Spleen (tissue), 11 donors: Measurements from ENCODE around the gene ARHGDIG. TPM values are rescaled to one million over a fixed set of nuclear protein-coding genes. Genes with fewer than 3 reads are reported as not detected.

Source experiments
- DNase-seq: peaks from one replicate; pipeline ENCODE4 v3.0.0-alpha.2; 2020
- H3K27ac ChIP-seq, 8 donors: fragments of 200-600 bp; sonication (generic) in 7 of 8; 1 replicate in 4 of 8; 2 replicates in 4 of 8; pipeline versions ENCODE4 v1.5.0 to v1.8.0; 2016 to 2021; ENCODE audit warnings: inconsistent platforms in 4 of 8, mild to moderate bottlenecking in 4 of 8, moderate library complexity in 1 of 8
- H3K27me3 ChIP-seq, 7 donors: fragments of 200-600 bp; sonication (generic) in 6 of 7; replicated peaks in 1 of 7; 1 replicate in 4 of 7; 2 replicates in 3 of 7; pipeline versions ENCODE4 v1.5.0 to v1.8.0; 2016 to 2021; ENCODE audit warnings: inconsistent platforms in 3 of 7, mild to moderate bottlenecking in 1 of 7
- H3K36me3 ChIP-seq, 6 donors: fragments of 200-600 bp; sonication (generic) in 5 of 6; 1 replicate in 4 of 6; 2 replicates in 2 of 6; pipeline versions ENCODE4 v1.5.0 to v1.8.0; 2016 to 2021; ENCODE audit warnings: inconsistent platforms in 2 of 6
- H3K4me1 ChIP-seq, 6 donors: fragments of 200-600 bp; sonication (generic) in 5 of 6; 1 replicate in 3 of 6; 2 replicates in 3 of 6; pipeline versions ENCODE4 v1.5.0 to v1.8.0; 2016 to 2021; ENCODE audit warnings: inconsistent platforms in 3 of 6
- H3K4me3 ChIP-seq, 8 donors: fragments of 200-600 bp; sonication (generic) in 7 of 8; 1 replicate in 4 of 8; 2 replicates in 4 of 8; pipeline versions ENCODE4 v1.5.0 to v1.8.0; 2016 to 2021; ENCODE audit warnings: inconsistent platforms in 4 of 8, mild to moderate bottlenecking in 4 of 8, moderate library complexity in 2 of 8
- H3K9me3 ChIP-seq, 8 donors: fragments of 200-600 bp; sonication (generic) in 7 of 8; 1 replicate in 4 of 8; 2 replicates in 4 of 8; pipeline versions ENCODE4 v1.5.0 to v1.8.0; 2016 to 2021; ENCODE audit warnings: inconsistent platforms in 4 of 8
- POLR2A ChIP-seq, 3 donors: fragments of 450-650 bp; IDR thresholded peaks; one replicate each; pipeline ENCODE4 v1.5.1; 2017; ENCODE audit warnings: antibody characterized with exemption in 3 of 3, mild to moderate bottlenecking in 1 of 3
- POLR2AphosphoS5 ChIP-seq, 3 donors: sonication (generic); formaldehyde crosslinking; IDR thresholded peaks; one replicate each; pipeline ENCODE4 v1.5.1; 2017; ENCODE audit warnings: antibody characterized with exemption in 3 of 3
- WGBS, 5 donors: extraction: QIAGEN DNeasy Blood & Tissue Kit in 3 of 5; methylation state at CpG; one replicate each; pipeline versions ENCODE4 v1.1.5 to v1.1.7; 2013 to 2018; 5-methylcytosine and 5-hydroxymethylcytosine counted together
- intact Hi-C: fragments of 100-400 bp; cut with DNase I; formaldehyde crosslinking; loops from one replicate; pipeline ENCODE4 v1.15.0; 2023; ENCODE audit warnings: low total_unique reads
- polyA plus RNA-seq, 3 donors: library from polyadenylated mRNA; stranded (reverse); fragments of 200-250 nt; gene quantifications; one replicate each; pipeline ENCODE4 v1.2.1, GENCODE V29; 2013
- total RNA-seq, 7 donors: library from RNA; depleted of rRNA in 3 of 7; stranded (reverse); fragments of >200 nt in 3 of 7; fragmentation: NEBNext Ultra II Directional in 4 of 7; extraction: Animal tissue kit (Norgen Biotek cat#: 25700) in 4 of 7; gene quantifications; one replicate each; pipeline versions ENCODE4 v1.1.0 to v1.2.1, GENCODE V29; 2016 to 2021
- TF ChIP-seq, protein P1 (sequence below), 11 experiments: fragments of 200-600 bp in 7 of 11; fragments of 450-650 bp in 4 of 11; sonication (generic) in 4 of 11; IDR thresholded peaks in 8 of 11; conservative IDR thresholded peaks in 3 of 11; 1 replicate in 7 of 11; 2 replicates in 4 of 11; pipeline versions ENCODE4 v1.4.0 to v1.8.0; 2016 to 2021; ENCODE audit warnings: antibody characterized with exemption in 11 of 11, inconsistent platforms in 4 of 11, mild to moderate bottlenecking in 1 of 11
- donor health status: healthy with polysubstance abuse.
- donor health status: DM: no; HTN: no; CAD: no; lungs with moderate emphysema.
- donor health status: DM: no; HTN: no; CAD: no.
- donor health status: Bipolar disorder and iron deficiency.
- donor health status: healthy.
- donor health status: DM: no; HTN: no; CAD: no.
- donor health status: DM: yes; HTN: yes; CAD: no.

ARHGDIG gene
- total and polyA plus RNA-seq, 10 donors, result 0.23 to 0.99 (median 0.26) TPM; not detected in 7

DNA sequence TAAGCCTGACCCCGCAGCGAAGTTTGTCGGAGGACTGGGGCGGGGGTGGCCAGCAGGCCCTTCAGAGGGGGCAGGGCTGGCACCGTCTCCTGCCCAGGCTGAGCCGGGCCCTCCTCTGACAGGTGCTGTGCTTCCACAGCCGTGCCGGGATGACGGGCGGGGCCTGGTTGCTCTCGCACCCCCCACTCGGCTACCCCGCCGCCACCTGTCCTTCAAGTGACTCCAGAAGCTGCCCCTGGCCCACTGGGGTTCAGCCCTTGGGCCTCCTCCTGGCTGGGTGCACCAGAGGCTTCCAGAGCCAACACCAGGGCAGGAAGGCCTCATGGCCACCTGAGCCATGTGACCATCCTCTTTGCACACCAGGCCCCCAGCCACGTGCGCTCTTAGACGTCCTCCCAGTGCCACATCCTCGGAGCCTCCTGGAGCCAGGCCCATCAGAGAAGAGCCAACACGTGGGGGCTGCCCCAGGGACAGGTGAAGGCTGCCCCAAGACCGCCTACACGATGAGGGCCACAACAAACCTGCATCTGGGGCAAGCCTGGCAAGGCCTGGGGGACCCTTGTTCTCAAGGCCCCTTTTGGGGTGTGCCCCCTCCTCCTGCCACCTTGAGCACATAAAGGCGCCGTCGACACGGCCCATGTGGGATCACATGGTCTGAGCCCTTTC lies 9.8 kb downstream of the ARHGDIG start:
- peaks cover 0 to 5% (median 0%) of the 10 kb centered on the region in 8 donors for H3K9me3 ChIP-seq
- H3K27ac ChIP-seq, result no peak overlapping the region
- no peak overlapping the region for H3K4me3 ChIP-seq
- WGBS, 5 donors, result 85 to 90% (median 88%) methylated on average over 12 to 25 of the region's 25 CpGs
- no peaks in the 10 kb centered on the region for H3K4me1 ChIP-seq
- intact Hi-C loops, result no loop called here
- TF ChIP-seq, protein P1, sequence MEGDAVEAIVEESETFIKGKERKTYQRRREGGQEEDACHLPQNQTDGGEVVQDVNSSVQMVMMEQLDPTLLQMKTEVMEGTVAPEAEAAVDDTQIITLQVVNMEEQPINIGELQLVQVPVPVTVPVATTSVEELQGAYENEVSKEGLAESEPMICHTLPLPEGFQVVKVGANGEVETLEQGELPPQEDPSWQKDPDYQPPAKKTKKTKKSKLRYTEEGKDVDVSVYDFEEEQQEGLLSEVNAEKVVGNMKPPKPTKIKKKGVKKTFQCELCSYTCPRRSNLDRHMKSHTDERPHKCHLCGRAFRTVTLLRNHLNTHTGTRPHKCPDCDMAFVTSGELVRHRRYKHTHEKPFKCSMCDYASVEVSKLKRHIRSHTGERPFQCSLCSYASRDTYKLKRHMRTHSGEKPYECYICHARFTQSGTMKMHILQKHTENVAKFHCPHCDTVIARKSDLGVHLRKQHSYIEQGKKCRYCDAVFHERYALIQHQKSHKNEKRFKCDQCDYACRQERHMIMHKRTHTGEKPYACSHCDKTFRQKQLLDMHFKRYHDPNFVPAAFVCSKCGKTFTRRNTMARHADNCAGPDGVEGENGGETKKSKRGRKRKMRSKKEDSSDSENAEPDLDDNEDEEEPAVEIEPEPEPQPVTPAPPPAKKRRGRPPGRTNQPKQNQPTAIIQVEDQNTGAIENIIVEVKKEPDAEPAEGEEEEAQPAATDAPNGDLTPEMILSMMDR (IDR thresholded peaks at IDR 0.05 in 8 of 11, conservative IDR thresholded peaks at IDR 0.05 in 3 of 11), result no peak
- TF ChIP-seq POLR2AphosphoS5 (IDR thresholded peaks at IDR 0.05), result no peak
- TF ChIP-seq POLR2A (IDR thresholded peaks at IDR 0.05), result no peak
- no peak for DNase-seq
- H3K36me3 ChIP-seq, result peaks cover 0 to 90% (median 74%) of the 10 kb centered on the region in 6 donors
- H3K27me3 ChIP-seq, result no peaks in the 10 kb centered on the region

DNA sequence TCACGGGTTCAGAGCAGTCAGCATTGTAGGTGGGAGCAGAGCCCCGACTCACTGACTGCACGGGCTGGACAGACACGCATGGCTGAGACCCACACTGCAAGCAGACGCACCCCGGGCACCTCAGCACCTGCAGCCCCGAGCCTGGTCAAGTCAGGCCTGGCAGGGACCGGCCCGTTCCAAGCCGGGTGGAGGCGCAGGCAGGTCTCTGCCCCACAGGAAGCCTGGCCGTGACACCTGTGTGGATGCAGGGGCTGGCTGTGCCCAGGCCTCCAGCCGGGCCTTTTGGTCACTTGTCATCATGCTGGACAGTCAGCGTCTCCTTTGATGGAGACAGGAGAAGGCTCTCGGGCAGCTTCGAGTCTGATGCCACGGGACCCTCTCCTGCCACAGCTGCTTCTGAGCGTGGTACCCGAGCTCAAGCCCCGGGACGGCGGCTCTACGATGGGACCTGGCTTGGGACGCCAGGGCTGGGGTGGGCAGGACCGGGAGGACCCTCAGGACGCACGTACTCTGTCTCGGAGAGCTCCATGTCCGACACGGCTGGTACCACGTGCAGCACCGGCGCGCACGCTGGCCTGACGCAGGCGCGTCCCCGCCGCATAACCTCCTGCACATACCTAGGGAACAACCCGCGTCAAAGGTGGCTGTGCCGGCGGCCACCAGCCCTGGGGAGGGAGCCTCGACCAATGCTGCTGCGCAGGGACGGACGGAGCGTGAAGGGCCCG lies 10.5 kb downstream of the ARHGDIG start:
- Histone ChIP-seq H3K36me3 (peaks cover 0 to 97% (median 74%) of the 10 kb centered on the region in 6 donors), H3K4me1 (no peaks in the 10 kb centered on the region), H3K4me3 (no peak overlapping the region), H3K27ac (no peak overlapping the region), H3K9me3 (no peaks in the 10 kb centered on the region), H3K27me3 (no peaks in the 10 kb centered on the region)
- TF ChIP-seq, protein P1 (IDR thresholded peaks at IDR 0.05 in 8 of 11, conservative IDR thresholded peaks at IDR 0.05 in 3 of 11), result no peak
- TF ChIP-seq POLR2AphosphoS5 (IDR thresholded peaks at IDR 0.05), result no peak
- no peak for TF ChIP-seq POLR2A (IDR thresholded peaks at IDR 0.05)
- 84 to 97% (median 96%) methylated on average over 20 to 50 of the region's 50 CpGs for WGBS, 5 donors
- intact Hi-C loops, result no loop called here
- DNase-seq, result no peak

DNA sequence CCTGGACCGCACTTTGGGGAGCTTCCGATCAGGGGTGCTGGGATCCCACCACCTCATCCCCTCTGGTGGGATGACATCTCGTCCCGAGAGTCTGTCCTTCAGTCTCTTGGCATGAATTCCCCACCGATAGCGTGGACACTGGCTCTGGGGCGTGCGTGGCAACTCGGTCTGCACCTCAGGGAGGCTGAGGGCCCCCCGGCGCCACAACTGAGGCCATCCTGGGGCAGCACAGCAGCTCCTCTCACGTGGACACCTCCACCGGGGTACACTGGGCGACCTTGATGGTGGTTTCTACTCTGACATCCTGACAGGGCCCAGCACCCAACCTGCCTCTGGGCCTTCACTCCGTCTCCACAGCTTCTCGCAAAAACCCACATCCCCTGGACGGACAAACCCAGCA lies 11.1 kb downstream of the ARHGDIG start:
- peaks cover 0 to 100% (median 79%) of the 10 kb centered on the region in 6 donors for H3K36me3 ChIP-seq

More for the DNA sequence above, 11.1 kb downstream of the ARHGDIG start:
- no peak for DNase-seq
- H3K9me3 ChIP-seq, result no peaks in the 10 kb centered on the region
- intact Hi-C loops, result no loop called here
- H3K4me3 ChIP-seq, result no peak overlapping the region
- no peak overlapping the region for H3K27ac ChIP-seq
- no peaks in the 10 kb centered on the region for H3K4me1 ChIP-seq
- TF ChIP-seq, protein P1 (IDR thresholded peaks at IDR 0.05 in 8 of 11, conservative IDR thresholded peaks at IDR 0.05 in 3 of 11), result no peak
- TF ChIP-seq POLR2A (IDR thresholded peaks at IDR 0.05), result no peak
- no peak for TF ChIP-seq POLR2AphosphoS5 (IDR thresholded peaks at IDR 0.05)
- no peaks in the 10 kb centered on the region for H3K27me3 ChIP-seq
- 74 to 97% (median 88%) methylated on average over 6 to 17 of the region's 17 CpGs for WGBS, 5 donors
